Activated T-helper 9 cell treated with anti-CD3 and anti-CD28 coated beads, Interleukin-2, amount 50 U/mL, for 16 hours (primary cell): ENCODE data around the gene MYMK.

ENCODE experiments used
- DNase-seq: peaks from one replicate; pipeline ENCODE4 v3.0.0-alpha.2; 2020; ENCODE audit warnings: low read depth

MYMK gene

DNA sequence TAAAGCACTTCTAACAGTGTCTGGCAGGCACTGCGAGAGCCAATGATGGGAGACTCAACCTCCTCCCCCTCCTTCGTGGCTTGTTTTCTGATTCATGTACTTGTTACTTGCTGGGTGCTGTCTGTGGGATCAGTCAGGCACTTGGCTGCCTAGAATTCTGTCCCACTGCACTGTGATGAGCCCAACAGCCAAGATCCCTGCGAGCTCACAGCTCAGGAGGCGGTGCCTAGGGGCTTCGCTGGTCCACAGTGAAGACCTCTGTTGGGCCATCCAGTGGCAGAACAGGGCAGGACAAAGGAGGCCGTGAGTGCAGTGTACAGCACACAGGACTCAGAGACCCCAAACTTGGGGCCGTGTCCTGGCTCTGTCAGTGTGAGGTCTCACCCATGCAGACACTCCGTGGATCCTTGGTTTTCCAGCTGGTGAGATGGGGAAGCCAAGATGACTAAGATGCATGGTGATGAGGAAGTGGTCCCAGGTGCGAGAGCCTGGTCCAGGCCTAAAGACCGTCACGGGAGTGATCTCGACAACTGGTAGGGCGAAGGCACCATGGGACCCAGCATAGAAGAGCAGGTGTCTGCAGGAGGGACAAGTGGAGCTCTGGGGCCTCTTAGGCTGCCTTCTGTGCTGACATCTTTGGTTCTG, 19.5 kb downstream of the MYMK start:
- DNase-seq = no peak

DNA sequence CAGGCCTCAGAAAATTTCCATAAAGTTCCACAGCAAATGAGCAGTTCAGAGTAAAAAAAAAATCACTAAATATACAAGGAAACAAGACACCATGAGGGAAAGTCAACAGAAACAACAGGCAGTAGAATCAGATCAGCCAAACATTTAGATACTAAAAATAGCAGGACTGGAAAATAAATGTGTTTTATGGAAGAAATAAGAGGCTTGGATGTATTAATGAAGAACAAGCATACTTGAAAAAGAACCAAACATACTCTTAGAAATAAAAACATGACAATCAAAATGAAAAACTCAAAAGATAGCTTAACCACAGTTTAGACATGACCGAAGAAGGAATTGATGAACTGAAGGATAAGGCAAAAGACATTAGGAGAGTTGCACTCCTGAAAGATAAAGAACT, 22.6 kb downstream of the MYMK start:
- no peak for DNase-seq

DNA sequence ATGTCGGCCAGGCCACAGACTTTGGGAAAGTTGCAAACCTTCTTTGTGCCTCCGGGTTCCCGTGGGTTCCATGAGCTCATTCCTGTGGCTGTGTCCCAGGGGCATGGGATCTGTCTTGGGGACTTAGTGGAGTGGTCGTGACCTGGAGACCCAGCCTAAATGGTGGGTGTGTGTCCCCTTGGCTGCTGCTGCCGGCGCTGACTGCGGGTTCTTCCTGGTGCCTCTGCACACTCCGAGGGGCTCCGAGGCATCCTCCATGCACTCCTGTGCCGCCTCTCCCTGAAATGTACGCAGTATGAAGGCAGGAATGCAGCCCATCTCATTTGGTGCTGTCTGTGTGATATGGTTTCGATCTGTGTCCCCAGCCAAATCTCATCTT, 24.9 kb downstream of the MYMK start:
- DNase-seq = no peak

DNA sequence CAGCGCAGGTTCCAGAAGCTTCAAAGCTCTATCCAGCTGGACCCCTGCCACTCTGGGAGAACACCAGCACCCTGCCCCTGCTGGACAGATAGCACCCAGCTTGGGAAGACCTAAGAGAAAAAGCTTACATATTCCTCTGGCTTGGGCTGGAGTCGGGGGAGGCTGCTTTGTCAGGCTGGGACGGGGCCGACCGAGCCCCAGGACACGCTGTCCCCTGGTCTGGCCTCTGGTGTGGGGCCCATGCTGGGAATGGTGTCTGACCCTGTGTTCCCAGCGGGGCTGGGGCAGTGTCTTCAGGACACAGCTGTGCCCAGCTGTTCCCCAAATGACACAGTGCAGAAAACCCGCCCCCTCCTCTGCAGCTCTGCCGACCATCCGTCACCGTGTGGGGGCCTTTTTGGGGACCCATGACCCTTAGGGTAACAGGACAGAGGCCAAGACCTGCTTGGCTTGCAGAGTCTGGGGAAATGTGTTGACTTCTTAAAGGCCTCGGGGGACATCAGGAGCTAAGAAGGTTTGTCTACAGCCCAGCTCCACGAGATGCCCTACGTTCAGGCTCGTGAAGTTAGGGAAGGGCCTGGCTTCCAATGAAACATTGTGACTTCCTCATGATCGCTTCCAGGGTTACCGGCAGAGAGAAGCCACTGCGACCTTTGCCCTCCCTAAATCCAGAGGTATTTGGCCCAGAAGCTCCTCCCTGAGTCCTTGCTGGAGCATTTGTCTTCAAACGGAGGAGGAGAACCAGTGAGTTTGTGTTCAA, 25.4 kb downstream of the MYMK start:
- no peak for DNase-seq

DNA sequence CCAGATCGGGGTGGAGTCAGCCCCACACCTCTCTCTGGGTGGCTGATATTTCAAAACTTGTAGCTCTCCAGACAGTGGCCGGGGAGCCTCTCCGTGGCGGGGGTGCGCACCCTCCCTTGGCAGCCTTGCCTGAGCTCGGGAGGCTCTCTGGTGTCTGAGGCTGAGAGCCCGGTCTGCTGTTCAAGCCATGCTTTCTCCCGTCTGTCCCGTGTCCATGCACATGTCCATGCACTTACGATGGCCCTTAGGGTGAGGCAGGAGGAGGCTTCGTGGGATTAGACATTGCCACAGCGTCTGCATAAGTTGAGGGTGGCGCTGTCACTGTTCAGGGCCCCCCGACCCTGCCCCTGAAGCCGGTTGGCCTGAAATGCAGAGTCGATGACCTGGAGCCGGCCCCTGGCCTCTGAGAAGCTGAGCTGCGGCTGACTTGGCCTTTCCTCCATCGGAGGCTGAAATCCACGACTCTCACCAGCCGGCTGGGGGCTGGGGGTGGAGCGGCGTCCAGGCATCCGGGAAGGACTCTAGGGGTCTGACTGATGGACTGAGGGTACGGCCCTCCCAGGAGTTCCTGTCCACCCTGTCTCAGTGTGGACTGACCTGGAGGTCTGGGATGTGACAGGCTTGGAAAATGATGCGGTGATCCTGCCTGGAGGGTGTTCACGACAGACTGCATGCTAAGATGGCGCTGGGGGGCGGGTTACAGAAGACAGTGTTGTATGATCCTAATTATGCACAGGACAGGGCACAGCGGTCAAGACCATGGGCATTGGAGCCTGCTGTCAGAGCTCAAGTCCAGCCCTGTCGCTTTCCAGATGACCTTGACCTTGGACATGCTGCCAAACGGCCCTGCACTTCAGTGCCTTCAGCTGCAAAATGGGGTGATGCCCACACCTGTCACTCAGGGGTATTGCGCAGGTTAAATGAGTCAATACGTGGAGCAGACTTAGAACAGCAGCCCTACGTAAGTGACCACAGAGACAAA, 27.6 kb downstream of the MYMK start:
- DNase-seq = no peak

DNA sequence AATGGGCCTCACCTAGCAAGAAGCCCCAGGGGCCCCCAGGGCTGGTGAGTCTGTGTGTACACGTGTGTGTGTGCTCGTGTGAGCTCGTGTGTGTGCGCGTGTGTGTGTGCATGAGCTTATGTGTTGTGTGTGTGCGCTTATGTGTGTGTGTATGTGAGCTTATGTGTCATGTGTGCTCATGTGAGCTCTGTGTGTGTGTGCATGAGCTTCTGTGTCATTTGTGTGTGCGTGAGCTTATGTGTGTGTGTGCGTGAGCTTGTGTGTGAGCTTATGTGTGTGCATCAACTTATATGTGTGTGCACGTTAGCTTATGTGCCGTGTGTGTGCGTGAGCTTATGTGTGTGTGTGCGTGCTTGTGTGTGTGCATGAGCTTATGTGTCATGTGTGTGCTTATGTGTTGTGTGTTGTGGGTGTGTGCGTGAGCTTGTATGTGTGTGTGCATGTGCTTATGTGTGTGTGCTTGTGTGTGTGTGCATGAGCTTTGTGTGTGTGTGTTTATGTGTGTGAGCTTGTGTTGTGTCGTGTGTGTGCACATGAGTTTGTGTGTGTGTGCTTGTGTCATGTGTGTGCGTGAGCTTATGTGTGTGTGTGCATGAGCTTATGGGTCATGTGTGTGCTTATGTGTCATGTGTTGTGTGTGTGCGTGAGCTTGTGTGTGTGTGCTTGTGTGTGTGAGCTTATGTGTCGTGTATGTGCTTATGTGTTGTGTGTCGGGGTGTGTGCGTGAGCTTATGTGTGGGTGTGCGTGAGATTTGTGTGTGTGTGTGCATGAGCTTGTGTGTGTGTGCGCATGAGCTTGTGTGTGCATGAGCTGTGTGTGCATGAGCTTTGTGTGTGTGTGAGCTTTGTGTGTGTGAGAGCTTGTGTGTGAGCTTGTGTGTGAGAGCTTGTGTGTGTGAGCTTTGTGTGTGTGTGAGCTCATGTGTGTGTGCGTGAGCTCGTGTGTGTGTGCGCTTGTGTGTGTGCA, 29.1 kb downstream of the MYMK start:
- no peak for DNase-seq

DNA sequence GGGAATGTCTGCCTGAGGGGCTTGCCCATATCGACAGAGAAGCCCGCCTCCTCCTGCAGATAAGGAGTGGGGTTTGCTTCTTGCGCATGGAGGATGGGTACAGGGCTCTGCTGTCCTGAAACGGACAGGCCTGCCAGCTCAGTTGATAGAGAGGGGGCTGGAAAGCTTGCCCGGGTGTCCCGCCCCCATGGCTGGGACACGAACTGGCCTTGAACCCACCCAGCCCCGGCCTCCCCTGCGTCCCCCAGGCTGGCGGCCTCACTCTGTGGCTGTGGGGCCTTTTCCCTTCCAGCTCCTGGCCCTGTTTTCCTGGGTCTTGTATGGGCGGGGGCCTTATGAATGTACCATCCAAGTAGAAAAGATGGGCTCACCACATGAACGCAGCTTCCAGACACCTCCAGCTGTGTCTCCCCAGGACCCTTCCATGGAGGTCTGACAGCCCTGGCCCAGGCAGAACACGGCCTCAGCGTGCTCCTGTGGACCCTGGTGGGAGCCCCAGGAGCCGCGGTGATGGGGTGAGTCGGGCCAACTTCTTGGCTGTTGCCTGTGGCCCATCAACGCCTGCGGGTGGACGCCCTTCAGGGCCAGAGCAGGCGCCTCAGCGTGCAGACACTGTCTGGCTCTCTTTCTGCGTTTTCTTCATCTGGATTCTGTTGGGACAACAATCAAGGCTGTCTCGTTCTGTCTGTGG, 30.0 kb downstream of the MYMK start:
- no peak for DNase-seq

DNA sequence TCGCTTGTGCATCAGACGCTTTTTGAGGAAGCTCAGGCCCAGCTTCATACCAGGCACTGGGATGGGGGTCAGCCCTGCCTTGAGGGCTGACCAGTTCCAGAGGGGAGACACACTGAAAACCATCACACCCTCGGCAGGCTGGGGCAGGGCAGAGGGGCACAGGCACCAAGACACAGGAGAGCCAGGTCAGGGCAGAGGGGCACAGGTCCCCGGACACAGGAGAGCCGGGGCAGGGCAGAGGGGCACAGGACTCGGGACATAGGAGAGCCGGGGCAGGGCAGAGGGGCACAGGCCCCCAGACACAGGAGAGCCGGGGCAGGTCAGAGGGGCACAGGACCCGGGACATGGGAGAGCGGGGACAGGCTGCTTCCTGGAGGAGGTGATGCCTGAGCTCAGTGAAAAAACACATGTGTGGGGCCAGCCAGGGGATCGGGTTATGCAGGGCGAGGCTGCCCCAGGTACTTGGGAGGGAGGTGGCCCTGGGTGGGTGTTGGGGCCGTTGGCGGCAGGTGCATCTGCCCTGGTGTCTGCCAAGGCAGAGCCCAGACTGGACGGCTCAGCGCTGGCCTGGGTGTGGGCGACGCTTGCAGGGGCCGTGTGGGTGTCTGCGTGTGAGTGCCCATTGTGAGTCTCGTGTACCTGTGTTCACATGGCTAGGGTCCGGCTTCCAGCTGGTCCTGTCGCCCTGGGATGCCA, 30.8 kb downstream of the MYMK start:
- no peak for DNase-seq

DNA sequence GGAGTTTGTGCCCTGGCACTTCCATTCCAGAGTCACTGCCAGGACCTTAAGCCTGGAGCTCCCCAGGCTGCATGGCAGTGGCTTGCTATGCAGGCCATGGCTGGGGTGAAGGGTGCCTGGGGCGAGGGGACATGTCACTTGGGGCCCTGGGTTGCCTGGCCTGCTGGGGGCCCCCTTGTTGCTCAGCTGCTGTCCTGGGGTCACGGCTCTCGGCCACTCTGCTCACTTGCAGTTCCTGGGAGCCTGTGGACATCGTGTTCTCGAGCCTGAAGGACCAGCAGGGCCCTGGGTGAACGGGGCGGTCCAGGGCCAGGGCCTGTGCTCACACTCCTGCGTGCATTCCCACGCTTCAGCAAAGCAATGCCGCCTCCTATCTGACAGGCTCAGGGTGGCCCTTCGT, 31.3 kb downstream of the MYMK start:
- no peak for DNase-seq

DNA sequence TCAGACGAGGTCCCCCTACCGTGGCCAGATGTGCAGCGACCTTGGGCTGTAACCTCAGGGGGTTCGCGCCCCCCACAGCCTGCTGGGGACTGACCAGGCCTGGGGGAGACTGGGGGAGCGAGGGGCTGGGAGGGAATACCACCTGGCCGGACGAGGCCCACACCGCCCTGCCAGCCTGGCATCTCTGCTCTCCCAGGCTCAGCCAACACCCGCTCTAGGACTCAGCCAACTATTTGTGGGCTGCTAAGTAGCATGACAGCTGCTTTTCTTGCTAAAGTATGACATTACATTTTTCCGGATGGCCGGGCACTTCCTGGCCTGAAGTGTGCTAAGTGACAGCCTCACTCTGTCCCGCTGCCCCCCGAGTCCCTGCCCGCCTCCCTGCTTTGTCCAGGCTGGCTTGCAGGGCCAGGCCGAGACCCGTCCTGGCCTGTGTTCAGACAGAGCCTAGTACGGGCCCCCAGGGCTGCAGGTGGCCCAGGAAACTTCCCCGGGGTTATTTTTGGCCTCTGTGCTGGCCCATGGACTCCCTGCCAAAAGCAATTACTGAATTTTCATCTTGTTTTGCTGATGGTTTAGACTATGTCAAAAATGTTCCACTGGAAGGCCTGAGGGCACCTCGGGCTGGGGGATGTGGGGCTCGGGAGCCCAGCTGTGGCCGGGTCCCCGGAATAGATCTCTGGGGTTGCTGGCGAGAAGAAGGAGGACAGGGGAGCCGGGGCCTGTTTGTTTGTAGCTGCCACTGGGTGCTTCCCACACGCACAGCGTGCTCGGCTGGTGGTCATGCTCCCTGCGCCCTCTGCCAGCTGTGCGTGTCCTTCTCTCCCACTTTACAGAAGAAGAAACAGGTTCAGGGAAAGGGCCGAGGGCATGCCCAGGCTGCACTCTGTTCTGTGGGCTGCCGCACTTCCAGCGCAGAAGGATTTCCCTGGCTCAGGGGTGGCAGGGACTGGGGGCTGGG, 32.4 kb downstream of the MYMK start:
- no peak for DNase-seq

DNA sequence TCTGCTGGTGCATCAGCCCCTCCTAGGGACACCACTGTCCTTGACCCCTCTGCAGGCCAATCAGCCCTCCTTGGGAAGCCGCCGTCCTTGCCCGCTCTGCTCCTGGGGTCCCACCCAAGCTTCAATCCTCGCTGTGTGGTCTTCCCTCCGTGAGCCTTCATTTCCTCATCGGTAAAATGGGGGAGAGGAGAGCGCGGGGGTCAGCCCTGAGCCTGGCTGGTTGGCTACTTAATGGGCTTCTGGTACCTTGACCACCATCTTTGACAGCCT, 33.2 kb downstream of the MYMK start:
- no peak for DNase-seq

DNA sequence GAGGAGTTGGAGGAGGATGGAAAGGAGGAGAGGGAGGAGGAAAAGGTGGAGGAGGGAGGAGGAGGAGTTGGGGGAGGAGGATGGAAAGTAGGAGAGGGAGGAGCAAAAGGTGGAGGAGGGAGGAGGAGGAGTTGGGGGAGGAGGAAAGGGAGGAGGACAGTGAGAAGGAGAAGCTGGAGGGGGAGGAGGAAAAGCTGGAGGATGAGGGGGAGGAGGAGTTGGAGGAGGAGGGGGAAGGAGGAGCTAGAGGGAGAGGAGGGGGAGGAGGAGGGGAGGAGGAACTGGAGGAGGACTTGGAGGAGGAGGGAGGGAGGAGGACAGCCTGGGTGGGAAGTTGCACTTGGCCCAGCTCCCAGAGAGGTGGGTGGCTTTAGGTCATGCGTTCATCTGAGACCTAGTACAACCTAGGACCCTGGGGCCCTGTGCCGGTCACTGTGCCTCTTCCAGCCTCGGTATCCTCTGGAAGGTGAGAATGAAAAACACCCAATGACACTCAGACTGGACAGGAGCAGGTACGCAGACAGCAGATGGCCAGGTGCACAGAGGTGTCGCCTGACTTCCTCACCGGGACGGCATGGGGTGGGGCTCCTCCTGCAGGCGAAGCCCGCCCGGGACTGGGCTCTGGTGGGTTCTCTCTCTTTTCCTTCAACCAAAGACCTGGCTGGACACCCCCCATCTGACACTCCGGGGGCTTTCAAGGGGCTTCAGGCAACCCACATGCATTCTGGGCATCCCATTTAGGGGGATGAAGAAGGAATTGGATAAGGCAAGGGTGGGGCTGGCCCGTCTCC, 33.7 kb downstream of the MYMK start:
- DNase-seq = no peak

DNA sequence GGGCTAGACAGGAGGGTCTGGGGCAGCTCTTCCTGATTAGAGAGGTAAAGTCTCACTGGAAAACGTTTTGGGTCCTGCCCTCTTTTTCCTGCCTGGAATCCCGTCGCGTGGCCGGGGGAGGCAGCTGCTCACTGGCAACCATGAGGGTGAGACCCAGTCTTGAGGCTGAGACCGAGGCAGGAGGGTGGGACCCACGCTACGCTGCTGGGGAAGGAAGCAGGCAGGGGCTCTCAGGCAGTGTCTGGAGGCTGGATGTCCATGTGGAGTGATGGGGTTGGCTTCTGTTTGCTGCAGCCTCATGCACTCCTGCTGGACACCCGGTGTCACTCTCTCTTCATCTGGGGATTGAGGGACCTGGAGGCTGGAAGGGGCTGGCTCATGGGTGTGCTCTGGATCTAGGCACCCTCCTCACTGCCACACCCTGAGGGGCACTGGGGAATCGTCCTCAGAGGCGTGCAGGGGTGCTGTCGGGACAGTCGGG, 34.5 kb downstream of the MYMK start:
- DNase-seq = no peak

DNA sequence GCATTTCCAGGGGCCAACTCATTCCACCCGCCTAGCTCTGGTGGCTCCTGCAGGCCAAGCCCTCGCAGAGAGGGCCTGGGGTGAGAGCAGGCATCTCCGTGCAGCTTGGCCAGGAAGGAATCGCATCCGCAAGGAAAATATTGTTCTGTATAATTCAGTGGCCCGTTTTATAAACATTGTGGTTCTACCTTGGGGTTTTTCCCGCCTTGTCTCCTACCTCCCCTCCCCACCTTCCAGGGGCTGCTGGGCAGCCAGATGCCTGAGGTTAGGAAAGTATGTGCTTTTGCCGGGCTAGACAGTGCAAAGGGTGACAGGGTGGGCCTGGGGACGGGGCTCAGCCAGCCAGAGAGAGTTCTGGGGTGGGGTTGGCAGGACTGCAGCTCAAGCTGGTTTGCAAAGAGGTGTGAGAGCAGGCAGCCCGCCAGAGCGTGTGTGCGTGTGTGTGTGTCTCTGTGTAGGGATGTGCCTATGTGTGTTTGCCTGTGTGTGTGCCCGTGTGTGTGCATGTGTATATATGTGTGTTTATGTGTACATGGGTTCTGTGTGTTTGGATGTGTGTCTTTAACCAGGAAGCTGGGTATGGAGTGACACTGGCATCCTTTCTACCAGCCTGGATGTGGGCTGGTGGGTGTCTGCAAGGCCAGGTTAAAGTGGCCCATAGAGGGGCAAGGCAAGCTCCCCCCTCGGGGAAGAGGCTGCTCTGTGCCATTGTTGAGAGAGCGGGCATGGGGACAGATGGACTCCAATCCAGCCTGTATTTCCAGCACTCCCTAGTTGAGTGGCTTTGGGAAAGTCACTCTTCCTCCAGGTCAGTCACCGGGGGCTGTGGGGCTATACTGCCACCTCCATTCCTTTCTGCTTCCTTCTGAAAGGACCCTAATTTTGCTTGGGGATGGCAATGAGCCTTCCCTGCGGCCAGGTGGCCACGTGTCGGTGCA, 35.2 kb downstream of the MYMK start:
- no peak for DNase-seq

DNA sequence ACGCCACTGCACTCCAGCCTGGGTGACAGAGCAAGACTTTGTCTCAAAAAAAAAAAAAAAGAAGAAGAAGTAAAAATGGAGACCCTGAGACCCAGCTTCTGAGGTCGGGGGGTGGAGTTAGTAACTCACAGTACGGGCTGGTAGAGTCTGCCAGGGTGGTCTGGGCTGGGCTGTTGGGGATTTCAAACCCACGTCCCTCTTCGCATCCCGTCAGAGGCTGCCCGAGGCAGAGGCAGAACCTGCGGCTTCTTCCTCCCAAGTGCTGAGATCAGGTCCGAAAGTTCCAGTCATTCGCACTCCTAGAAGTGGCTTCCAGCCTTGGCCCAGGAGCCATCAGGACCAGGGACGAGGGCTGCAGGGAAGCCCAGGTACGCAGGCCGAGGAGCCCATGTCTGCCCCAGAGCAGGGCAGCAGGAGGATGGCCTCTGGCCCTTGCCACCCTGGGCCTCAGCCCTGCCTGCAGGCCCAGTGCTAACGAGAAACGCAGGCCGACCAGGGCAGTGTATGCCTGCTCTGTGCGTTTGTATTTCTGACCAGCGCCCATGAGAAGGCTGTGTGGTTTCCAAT, 36.0 kb downstream of the MYMK start:
- no peak for DNase-seq

DNA sequence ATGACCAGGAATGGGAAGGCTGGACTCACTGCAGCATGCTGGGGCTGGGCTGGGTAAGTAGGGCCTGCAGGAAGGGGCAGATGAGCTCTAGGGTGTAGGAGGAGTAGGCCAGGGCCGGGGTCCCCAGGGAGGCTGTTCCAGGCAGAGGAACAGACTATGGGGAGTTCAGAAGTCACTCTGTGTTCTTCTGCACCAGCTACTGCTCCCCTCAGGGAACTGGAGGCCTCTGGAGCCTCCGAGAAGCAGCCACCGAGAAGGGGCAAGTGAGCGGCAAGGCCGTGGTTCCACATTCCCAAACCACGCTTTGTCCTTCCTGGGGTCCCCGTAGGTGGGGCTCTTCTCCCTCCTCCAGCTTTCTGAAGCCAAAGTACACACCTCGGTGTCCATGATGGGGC, 37.4 kb downstream of the MYMK start:
- DNase-seq = no peak
